Measurements from ENCODE around the gene RETREG2. TPM values are rescaled to one million over a fixed set of nuclear protein-coding genes. Genes with fewer than 3 reads are reported as not detected.

RETREG2 gene
- total and polyA plus RNA-seq, 2 experiments from 2014 or later, result 13.2 to 41.8 TPM

DNA sequence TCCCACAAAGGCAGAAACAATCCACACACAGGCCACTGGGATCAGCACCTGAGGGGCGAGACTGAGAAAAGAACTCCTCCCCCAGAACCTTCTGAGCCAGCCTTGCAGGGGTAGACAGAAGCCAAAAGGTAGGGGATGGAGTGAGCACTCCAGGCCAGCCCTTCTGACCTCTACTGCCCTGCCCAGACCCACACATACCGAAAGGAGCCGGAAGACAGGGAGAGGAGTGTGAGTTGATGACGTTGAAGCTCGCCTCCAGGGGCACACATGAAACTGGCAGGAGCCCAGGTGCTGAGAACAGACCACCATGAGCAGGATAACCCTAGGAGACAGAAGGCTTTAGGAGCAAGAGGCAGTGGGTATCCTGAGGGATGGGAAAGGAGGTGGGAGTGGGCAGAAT, 10.1 kb upstream of the RETREG2 start:
- peaks cover 9% of the 10 kb centered on the region for H3K4me1 Mint-ChIP-seq
- Histone ChIP-seq H3K27me3 (ENCODE audit: insufficient read depth) (no peaks in the 10 kb centered on the region), H4K20me1 (replicated peaks; ENCODE audit: insufficient read depth) (no peaks in the 10 kb centered on the region), H3K4me2 (no peak overlapping the region), H3K4me1 (ENCODE audit: insufficient read depth) (no peaks in the 10 kb centered on the region), H3K79me2 (replicated peaks; ENCODE audit: insufficient read depth) (no peaks in the 10 kb centered on the region), H3K27ac (ENCODE audit: low read depth) (no peak overlapping the region), H3K9me2 (ENCODE audit: insufficient read depth) (no peaks in the 10 kb centered on the region), H2AFZ (no peak overlapping the region), H3K4me3 (no peak overlapping the region), H3F3A (replicated peaks; ENCODE audit: low read depth) (no peaks in the 10 kb centered on the region), H3K36me3 (ENCODE audit: insufficient read depth) (no peaks in the 10 kb centered on the region)
- DNase-seq (ENCODE audit: low spot score) (peak; percentile 13), ATAC-seq (peak; percentile 37; the same call in 2 of the 3 replicates)
- TF ChIP-seq, protein P1, sequence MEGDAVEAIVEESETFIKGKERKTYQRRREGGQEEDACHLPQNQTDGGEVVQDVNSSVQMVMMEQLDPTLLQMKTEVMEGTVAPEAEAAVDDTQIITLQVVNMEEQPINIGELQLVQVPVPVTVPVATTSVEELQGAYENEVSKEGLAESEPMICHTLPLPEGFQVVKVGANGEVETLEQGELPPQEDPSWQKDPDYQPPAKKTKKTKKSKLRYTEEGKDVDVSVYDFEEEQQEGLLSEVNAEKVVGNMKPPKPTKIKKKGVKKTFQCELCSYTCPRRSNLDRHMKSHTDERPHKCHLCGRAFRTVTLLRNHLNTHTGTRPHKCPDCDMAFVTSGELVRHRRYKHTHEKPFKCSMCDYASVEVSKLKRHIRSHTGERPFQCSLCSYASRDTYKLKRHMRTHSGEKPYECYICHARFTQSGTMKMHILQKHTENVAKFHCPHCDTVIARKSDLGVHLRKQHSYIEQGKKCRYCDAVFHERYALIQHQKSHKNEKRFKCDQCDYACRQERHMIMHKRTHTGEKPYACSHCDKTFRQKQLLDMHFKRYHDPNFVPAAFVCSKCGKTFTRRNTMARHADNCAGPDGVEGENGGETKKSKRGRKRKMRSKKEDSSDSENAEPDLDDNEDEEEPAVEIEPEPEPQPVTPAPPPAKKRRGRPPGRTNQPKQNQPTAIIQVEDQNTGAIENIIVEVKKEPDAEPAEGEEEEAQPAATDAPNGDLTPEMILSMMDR (conservative IDR thresholded peaks at IDR 0.05; ENCODE audit: low read depth in 2 of 2), result no peak
- TF ChIP-seq ZNF331 (CRISPR knock-in tag; IDR thresholded peaks at IDR 0.05; ENCODE audit: low read depth), result no peak
- TF ChIP-seq ZNF114 (CRISPR knock-in tag; IDR thresholded peaks at IDR 0.05), result no peak
- no peak for TF ChIP-seq JUNB (IDR thresholded peaks at IDR 0.05; ENCODE audit: unreplicated experiment)
- TF ChIP-seq POLR2AphosphoS5 (IDR thresholded peaks at IDR 0.05; ENCODE audit: low read depth), result no peak
- TF ChIP-seq EZH2 (IDR thresholded peaks at IDR 0.05; ENCODE audit: low read depth, unreplicated experiment), result no peak
- TF ChIP-seq EZH2phosphoT487 (IDR thresholded peaks at IDR 0.05; ENCODE audit: unreplicated experiment), result no peak
- no peak for TF ChIP-seq NANOG (IDR thresholded peaks at IDR 0.05; ENCODE audit: borderline replicate concordance)
- TF ChIP-seq, protein P2, sequence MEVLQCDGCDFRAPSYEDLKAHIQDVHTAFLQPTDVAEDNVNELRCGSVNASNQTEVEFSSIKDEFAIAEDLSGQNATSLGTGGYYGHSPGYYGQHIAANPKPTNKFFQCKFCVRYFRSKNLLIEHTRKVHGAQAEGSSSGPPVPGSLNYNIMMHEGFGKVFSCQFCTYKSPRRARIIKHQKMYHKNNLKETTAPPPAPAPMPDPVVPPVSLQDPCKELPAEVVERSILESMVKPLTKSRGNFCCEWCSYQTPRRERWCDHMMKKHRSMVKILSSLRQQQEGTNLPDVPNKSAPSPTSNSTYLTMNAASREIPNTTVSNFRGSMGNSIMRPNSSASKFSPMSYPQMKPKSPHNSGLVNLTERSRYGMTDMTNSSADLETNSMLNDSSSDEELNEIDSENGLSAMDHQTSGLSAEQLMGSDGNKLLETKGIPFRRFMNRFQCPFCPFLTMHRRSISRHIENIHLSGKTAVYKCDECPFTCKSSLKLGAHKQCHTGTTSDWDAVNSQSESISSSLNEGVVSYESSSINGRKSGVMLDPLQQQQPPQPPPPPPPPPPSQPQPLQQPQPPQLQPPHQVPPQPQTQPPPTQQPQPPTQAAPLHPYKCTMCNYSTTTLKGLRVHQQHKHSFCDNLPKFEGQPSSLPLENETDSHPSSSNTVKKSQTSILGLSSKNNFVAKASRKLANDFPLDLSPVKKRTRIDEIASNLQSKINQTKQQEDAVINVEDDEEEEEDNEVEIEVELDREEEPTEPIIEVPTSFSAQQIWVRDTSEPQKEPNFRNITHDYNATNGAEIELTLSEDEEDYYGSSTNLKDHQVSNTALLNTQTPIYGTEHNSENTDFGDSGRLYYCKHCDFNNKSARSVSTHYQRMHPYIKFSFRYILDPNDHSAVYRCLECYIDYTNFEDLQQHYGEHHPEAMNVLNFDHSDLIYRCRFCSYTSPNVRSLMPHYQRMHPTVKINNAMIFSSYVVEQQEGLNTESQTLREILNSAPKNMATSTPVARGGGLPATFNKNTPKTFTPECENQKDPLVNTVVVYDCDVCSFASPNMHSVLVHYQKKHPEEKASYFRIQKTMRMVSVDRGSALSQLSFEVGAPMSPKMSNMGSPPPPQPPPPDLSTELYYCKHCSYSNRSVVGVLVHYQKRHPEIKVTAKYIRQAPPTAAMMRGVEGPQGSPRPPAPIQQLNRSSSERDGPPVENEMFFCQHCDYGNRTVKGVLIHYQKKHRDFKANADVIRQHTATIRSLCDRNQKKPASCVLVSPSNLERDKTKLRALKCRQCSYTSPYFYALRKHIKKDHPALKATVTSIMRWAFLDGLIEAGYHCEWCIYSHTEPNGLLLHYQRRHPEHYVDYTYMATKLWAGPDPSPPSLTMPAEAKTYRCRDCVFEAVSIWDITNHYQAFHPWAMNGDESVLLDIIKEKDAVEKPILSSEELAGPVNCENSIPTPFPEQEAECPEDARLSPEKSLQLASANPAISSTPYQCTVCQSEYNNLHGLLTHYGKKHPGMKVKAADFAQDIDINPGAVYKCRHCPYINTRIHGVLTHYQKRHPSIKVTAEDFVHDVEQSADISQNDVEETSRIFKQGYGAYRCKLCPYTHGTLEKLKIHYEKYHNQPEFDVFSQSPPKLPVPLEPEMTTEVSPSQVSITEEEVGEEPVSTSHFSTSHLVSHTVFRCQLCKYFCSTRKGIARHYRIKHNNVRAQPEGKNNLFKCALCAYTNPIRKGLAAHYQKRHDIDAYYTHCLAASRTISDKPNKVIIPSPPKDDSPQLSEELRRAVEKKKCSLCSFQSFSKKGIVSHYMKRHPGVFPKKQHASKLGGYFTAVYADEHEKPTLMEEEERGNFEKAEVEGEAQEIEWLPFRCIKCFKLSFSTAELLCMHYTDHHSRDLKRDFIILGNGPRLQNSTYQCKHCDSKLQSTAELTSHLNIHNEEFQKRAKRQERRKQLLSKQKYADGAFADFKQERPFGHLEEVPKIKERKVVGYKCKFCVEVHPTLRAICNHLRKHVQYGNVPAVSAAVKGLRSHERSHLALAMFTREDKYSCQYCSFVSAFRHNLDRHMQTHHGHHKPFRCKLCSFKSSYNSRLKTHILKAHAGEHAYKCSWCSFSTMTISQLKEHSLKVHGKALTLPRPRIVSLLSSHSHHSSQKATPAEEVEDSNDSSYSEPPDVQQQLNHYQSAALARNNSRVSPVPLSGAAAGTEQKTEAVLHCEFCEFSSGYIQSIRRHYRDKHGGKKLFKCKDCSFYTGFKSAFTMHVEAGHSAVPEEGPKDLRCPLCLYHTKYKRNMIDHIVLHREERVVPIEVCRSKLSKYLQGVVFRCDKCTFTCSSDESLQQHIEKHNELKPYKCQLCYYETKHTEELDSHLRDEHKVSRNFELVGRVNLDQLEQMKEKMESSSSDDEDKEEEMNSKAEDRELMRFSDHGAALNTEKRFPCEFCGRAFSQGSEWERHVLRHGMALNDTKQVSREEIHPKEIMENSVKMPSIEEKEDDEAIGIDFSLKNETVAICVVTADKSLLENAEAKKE (CRISPR knock-in tag; IDR thresholded peaks at IDR 0.05), result no peak
- TF ChIP-seq STAT1 (IDR thresholded peaks at IDR 0.05; ENCODE audit: unreplicated experiment), result no peak
- H3K36me3 Mint-ChIP-seq (ENCODE audit: low read depth), result peaks cover 6% of the 10 kb centered on the region; the same call in 2 of the 3 replicates
- peaks cover 19% of the 10 kb centered on the region for H3K27me3 Mint-ChIP-seq (ENCODE audit: insufficient read depth, low read depth, poor library complexity)
- H3K4me3 Mint-ChIP-seq, result no peak overlapping the region; the same call in 2 of the 3 replicates
- no peaks in the 10 kb centered on the region for H3K9me3 Mint-ChIP-seq
- peak overlapping the region; percentile 20; the same call in 1 of the 2 replicates for H3K27ac Mint-ChIP-seq

Measured in GM23338 (cell line).